Endothelial cell of umbilical vein (primary cell): ENCODE data around the gene FOXL2NB.

Experiments used
- EZH2 ChIP-seq: IDR thresholded peaks from 2 replicates; pipeline ENCODE4 v1.6.1; 2012; ENCODE audit warnings: borderline replicate concordance, low read depth, mild to moderate bottlenecking, moderate library complexity, low read length, inconsistent platforms; ENCODE audit not compliant: severe bottlenecking
- POLR2A ChIP-seq: IDR thresholded peaks from 2 replicates; pipeline ENCODE4 v1.6.1; 2012; ENCODE audit warnings: low read depth, mild to moderate bottlenecking, control low read depth, low read length
- TF ChIP-seq, protein P1 (sequence below), 2 donors: IDR thresholded peaks; 1 replicate in 1 of 2; 2 replicates in 1 of 2; pipeline ENCODE4 v1.5.1; 2011; ENCODE audit warnings: low read length in 2 of 2, mild to moderate bottlenecking in 2 of 2, moderate library complexity in 2 of 2, control low read depth in 1 of 2, inconsistent platforms in 1 of 2, low read depth in 1 of 2; ENCODE audit not compliant: insufficient read depth in 1 of 2; ENCODE audit errors: extremely low read depth in 1 of 2

DNA sequence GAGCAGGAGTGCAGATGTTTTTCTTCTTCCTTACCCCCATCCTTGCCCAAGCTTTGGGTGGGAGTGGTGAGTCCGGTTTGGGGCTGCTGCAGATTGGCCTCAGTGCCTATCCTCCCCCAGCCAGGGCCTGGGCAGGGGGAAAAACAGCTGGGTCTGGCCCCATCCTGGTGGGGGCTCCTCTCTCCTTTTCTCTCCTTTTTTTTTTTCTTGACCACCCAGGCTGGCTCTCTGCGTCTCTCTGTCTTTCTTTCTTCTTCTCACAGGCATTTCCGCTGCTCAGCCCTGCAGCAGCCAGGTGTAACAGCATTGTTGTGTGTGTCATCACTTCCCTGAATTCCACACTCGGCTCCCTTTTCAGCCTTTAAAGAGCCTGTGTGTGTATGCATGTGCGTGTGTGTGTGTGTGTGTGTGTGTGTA, 2.0 kb downstream of the FOXL2NB start:
- TF ChIP-seq POLR2A, result no peak
- TF ChIP-seq, protein P1, sequence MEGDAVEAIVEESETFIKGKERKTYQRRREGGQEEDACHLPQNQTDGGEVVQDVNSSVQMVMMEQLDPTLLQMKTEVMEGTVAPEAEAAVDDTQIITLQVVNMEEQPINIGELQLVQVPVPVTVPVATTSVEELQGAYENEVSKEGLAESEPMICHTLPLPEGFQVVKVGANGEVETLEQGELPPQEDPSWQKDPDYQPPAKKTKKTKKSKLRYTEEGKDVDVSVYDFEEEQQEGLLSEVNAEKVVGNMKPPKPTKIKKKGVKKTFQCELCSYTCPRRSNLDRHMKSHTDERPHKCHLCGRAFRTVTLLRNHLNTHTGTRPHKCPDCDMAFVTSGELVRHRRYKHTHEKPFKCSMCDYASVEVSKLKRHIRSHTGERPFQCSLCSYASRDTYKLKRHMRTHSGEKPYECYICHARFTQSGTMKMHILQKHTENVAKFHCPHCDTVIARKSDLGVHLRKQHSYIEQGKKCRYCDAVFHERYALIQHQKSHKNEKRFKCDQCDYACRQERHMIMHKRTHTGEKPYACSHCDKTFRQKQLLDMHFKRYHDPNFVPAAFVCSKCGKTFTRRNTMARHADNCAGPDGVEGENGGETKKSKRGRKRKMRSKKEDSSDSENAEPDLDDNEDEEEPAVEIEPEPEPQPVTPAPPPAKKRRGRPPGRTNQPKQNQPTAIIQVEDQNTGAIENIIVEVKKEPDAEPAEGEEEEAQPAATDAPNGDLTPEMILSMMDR (IDR thresholded peaks at IDR 0.05; ENCODE audit: extremely low read depth in 1 of 2, insufficient read depth in 1 of 2, low read depth in 1 of 2, low read length in 2 of 2), result no peak
- no peak for TF ChIP-seq EZH2
